Measurements from ENCODE around the gene OPALIN. TPM values are rescaled to one million over a fixed set of nuclear protein-coding genes. Genes with fewer than 3 reads are reported as not detected.

The OPALIN gene
- total RNA-seq, 1 donor from 2014 or later, result not detected

- no peak overlapping the region for H3K27ac ChIP-seq
- intact Hi-C loops (cut with DNase I), result no loop called here
- H3K4me1 ChIP-seq, result peaks cover 15% of the 10 kb centered on the region
- H3K27me3 ChIP-seq, result peaks cover 4% of the 10 kb centered on the region
- H3K36me3 ChIP-seq, result no peaks in the 10 kb centered on the region
- no peak for TF ChIP-seq CTCF (IDR thresholded peaks at IDR 0.05)
- no peak overlapping the region for H3K4me3 ChIP-seq
- no peak for DNase-seq
- no peak for ATAC-seq
- no peaks in the 10 kb centered on the region for H3K9me3 ChIP-seq
Measured at GRCh38 chr10:96305019-96305418, 53.8 kb downstream of the OPALIN start.

DNA sequence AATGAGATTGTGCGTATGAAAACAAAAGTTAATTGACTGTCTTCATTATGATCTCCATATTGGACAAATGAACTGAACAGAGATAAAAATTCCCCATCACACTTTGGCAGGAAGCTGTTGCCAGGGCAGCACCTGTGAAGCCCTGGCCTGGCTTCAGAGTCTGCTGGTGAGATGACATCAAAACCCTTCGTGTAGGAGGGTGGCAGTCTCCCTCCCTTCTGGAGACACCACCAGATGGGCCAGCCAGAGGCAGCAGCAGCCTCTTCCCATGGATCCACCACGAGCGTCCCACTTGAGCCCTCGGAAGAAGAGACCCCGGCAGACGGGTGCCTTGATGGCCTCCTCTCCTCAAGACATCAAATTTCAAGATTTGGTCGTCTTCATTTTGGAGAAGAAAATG is 54.6 kb downstream of the OPALIN start, which contains the start of gene DNTT:
Gene DNTT (plus strand): TSS at position 205 of the 400 bp plus-strand sequence. CDS start 64 bp downstream, at position 269.
- H3K36me3 ChIP-seq, result no peaks in the 10 kb centered on the region
- ATAC-seq, result no peak
- no peak within 1 kb of the TSS for H3K27ac ChIP-seq
- H3K4me1 ChIP-seq, result peaks cover 17% of the 10 kb centered on the region
- no peak for DNase-seq
- no peaks in the 10 kb centered on the region for H3K9me3 ChIP-seq
- no peak within 1 kb of the TSS for H3K4me3 ChIP-seq
- TF ChIP-seq CTCF (IDR thresholded peaks at IDR 0.05), result no peak
- peaks cover 4% of the 10 kb centered on the region for H3K27me3 ChIP-seq
- intact Hi-C loops (cut with DNase I), result no loop called here

DNA sequence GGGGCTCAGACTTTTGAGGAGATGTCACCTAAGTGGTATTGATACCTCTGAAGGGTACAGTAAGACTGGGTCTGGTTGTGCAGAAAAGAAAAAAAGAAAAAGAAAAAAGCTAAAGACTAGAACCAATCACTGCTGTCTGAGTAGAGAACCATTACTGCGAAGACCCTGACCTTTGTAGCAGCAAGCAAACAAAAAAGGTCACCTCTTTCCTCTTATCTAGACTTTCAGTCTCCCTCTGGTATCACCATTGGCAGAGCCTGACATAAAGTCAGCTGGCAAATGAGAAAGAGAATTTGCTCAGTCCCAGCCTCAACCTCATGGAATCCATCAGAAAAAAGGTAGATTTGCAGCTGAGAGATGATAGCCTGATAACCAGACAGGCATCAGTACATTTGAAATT is 57.2 kb downstream of the OPALIN start:
- no peak for DNase-seq
- Histone ChIP-seq H3K9me3 (no peaks in the 10 kb centered on the region), H3K4me3 (no peak overlapping the region), H3K27me3 (peaks cover 4% of the 10 kb centered on the region), H3K27ac (no peak overlapping the region), H3K4me1 (peaks cover 9% of the 10 kb centered on the region), H3K36me3 (no peaks in the 10 kb centered on the region)
- no peak for TF ChIP-seq CTCF (IDR thresholded peaks at IDR 0.05)
- no peak for ATAC-seq
- intact Hi-C loops (cut with DNase I), result no loop called here

GRCh38 chr10:96299383-96299782 is 59.4 kb downstream of the OPALIN start:
- Histone ChIP-seq H3K4me1 (peaks cover 3% of the 10 kb centered on the region), H3K27ac (no peak overlapping the region), H3K27me3 (no peaks in the 10 kb centered on the region), H3K4me3 (no peak overlapping the region), H3K36me3 (no peaks in the 10 kb centered on the region), H3K9me3 (no peaks in the 10 kb centered on the region)
- intact Hi-C loops (cut with DNase I), result loop anchor here (5.0 kb wide), 1 partner anchor 67 kb away; no protein-coding TSS in a partner anchor
- no peak for DNase-seq
- no peak for ATAC-seq
- no peak for TF ChIP-seq CTCF (IDR thresholded peaks at IDR 0.05)

- TF ChIP-seq CTCF (IDR thresholded peaks at IDR 0.05), result no peak
- DNase-seq, result no peak
- Histone ChIP-seq H3K4me1 (peaks cover 3% of the 10 kb centered on the region), H3K27me3 (no peaks in the 10 kb centered on the region), H3K9me3 (no peaks in the 10 kb centered on the region), H3K27ac (no peak overlapping the region), H3K4me3 (no peak overlapping the region), H3K36me3 (no peaks in the 10 kb centered on the region)
- no peak for ATAC-seq
- intact Hi-C loops (cut with DNase I), result loop anchor here (5.0 kb wide), 1 partner anchor 66 kb away; no protein-coding TSS in a partner anchor
Measured at GRCh38 chr10:96298362-96298761, 60.4 kb downstream of the OPALIN start.

- Histone ChIP-seq H3K27ac (no peak overlapping the region), H3K9me3 (no peaks in the 10 kb centered on the region), H3K4me3 (no peak overlapping the region), H3K4me1 (peaks cover 3% of the 10 kb centered on the region), H3K27me3 (no peaks in the 10 kb centered on the region), H3K36me3 (no peaks in the 10 kb centered on the region)
- no peak for ATAC-seq
- no peak for DNase-seq
- intact Hi-C loops (cut with DNase I), result loop anchor here (5.0 kb wide), 1 partner anchor 65 kb away; no protein-coding TSS in a partner anchor
- no peak for TF ChIP-seq CTCF (IDR thresholded peaks at IDR 0.05)
Measured at GRCh38 chr10:96297486-96297885, 61.3 kb downstream of the OPALIN start.

Measured in upper lobe of right lung (tissue), 1 donor.